Stomach (tissue), 9 donors: ENCODE results near the gene SHQ1. TPM values are rescaled to one million over a fixed set of nuclear protein-coding genes. Genes with fewer than 3 reads are reported as not detected.
A peak's percentile ranks its signal among the peaks of the same experiment; 100 is the strongest.
"Not testable (repeated sequence)": the region's sequence is repeated elsewhere in the genome, so short reads cannot be mapped to it uniquely, and the experiment has no call there.

Source experiments
- DNase-seq, 2 donors: peaks; one replicate each; pipeline versions ENCODE4 v3.0.0 to v3.0.0-alpha.2; 2013 to 2019
- H3K27ac ChIP-seq, 5 donors: fragments of 200-600 bp in 4 of 5; sonication (generic) in 4 of 5; one replicate each; pipeline ENCODE4 v1.5.1; 2013 to 2019; ENCODE audit warnings: mild to moderate bottlenecking in 1 of 5, moderate library complexity in 1 of 5
- H3K27me3 ChIP-seq, 3 donors: fragments of 200-600 bp; sonication (generic); one replicate each; pipeline ENCODE4 v1.5.1; 2017 to 2019; ENCODE audit warnings: mixed run types in 1 of 3
- H3K36me3 ChIP-seq, 4 donors: fragments of 200-600 bp; sonication (generic); 1 replicate in 3 of 4; 2 replicates in 1 of 4; pipeline ENCODE4 v1.5.1; 2016 to 2019
- H3K4me1 ChIP-seq, 4 donors: fragments of 200-600 bp; sonication (generic); one replicate each; pipeline ENCODE4 v1.5.1; 2016 to 2019
- H3K4me3 ChIP-seq, 4 donors: fragments of 200-600 bp; sonication (generic) in 3 of 4; one replicate each; pipeline ENCODE4 v1.5.1; 2016 to 2019; ENCODE audit warnings: mild to moderate bottlenecking in 1 of 4
- H3K9me3 ChIP-seq, 4 donors: fragments of 200-600 bp; sonication (generic); one replicate each; pipeline ENCODE4 v1.5.1; 2016 to 2019
- EP300 ChIP-seq: sonication (generic); formaldehyde crosslinking; IDR thresholded peaks from one replicate; pipeline ENCODE4 v1.6.1; 2017; ENCODE audit warnings: antibody characterized with exemption
- POLR2A ChIP-seq, 4 donors: fragments of 450-650 bp; IDR thresholded peaks; one replicate each; pipeline ENCODE4 v1.6.1; 2016; ENCODE audit warnings: antibody characterized with exemption in 4 of 4, control low read depth in 2 of 4, mild to moderate bottlenecking in 1 of 4, moderate library complexity in 1 of 4
- POLR2AphosphoS5 ChIP-seq, 3 donors: sonication (generic); formaldehyde crosslinking; IDR thresholded peaks; one replicate each; pipeline ENCODE4 v1.6.1; 2016; ENCODE audit warnings: antibody characterized with exemption in 3 of 3
- WGBS, 5 donors: extraction: QIAGEN DNeasy Blood & Tissue Kit in 3 of 5; methylation state at CpG; one replicate each; pipeline versions ENCODE4 v1.1.5 to v1.1.7; 2013 to 2018; 5-methylcytosine and 5-hydroxymethylcytosine counted together
- intact Hi-C: fragments of 100-400 bp; cut with DNase I; formaldehyde crosslinking; loops from one replicate; pipeline ENCODE4 v1.15.1; 2023; ENCODE audit warnings: low total_unique reads
- polyA plus RNA-seq, 3 donors: library from polyadenylated mRNA; stranded (reverse); fragments of 200-250 nt; gene quantifications; one replicate each; pipeline ENCODE4 v1.2.3, GENCODE V29; 2013
- total RNA-seq, 5 donors: library from RNA; depleted of rRNA; stranded (reverse); fragments of >200 nt; gene quantifications; one replicate each; pipeline versions ENCODE4 v1.1.0 to v1.2.3, GENCODE V29; 2014 to 2016
- TF ChIP-seq, protein P1 (sequence below), 7 experiments: fragments of 450-650 bp in 4 of 7; fragments of 200-600 bp in 3 of 7; sonication (generic) in 3 of 7; IDR thresholded peaks; one replicate each; pipeline ENCODE4 v1.5.1; 2016 to 2019; ENCODE audit warnings: antibody characterized with exemption in 7 of 7, control low read depth in 2 of 7, mild to moderate bottlenecking in 1 of 7
- donor health status: healthy with polysubstance abuse.
- donor health status: Bipolar disorder and iron deficiency.
- donor health status: healthy.

Gene SHQ1
- total and polyA plus RNA-seq, 8 donors, result 7.5 to 77.9 (median 12.0) TPM

DNA sequence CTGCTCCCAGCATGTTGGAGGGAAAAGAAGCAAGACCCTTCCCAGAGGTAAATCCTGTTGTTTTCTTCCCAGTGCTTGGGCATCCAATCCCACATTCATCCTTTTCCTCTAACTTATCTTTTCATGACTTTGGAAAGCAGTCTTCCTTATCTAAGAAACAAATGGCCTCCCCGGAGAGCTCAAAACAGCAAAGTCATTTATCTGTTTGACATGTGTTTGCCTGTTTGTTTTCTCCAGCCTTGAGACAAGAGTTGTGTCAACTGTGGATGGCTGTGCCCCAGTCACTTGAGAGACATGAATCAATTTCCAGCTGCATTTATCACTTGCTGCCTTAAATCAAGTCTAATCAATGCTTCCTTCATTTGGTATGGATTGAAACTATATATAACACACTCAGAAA is 103.9 kb downstream of the SHQ1 start:
- no peak for DNase-seq
- Histone ChIP-seq H3K36me3 (no peaks in the 10 kb centered on the region), H3K4me3 (no peak overlapping the region), H3K27me3 (no peaks in the 10 kb centered on the region), H3K4me1 (peaks cover 0 to 13% (median 2%) of the 10 kb centered on the region in 4 donors), H3K27ac (no peak overlapping the region), H3K9me3 (no peaks in the 10 kb centered on the region)
- intact Hi-C loops, result no loop called here
- WGBS, 5 donors, result 14 to 37% (median 30%) methylated on average over 1 of the region's 1 CpG
- no peak for TF ChIP-seq EP300
- TF ChIP-seq POLR2AphosphoS5 (IDR thresholded peaks at IDR 0.05), result no peak
- TF ChIP-seq POLR2A (IDR thresholded peaks at IDR 0.05), result no peak
- TF ChIP-seq, protein P1, sequence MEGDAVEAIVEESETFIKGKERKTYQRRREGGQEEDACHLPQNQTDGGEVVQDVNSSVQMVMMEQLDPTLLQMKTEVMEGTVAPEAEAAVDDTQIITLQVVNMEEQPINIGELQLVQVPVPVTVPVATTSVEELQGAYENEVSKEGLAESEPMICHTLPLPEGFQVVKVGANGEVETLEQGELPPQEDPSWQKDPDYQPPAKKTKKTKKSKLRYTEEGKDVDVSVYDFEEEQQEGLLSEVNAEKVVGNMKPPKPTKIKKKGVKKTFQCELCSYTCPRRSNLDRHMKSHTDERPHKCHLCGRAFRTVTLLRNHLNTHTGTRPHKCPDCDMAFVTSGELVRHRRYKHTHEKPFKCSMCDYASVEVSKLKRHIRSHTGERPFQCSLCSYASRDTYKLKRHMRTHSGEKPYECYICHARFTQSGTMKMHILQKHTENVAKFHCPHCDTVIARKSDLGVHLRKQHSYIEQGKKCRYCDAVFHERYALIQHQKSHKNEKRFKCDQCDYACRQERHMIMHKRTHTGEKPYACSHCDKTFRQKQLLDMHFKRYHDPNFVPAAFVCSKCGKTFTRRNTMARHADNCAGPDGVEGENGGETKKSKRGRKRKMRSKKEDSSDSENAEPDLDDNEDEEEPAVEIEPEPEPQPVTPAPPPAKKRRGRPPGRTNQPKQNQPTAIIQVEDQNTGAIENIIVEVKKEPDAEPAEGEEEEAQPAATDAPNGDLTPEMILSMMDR (IDR thresholded peaks at IDR 0.05), result no peak

DNA sequence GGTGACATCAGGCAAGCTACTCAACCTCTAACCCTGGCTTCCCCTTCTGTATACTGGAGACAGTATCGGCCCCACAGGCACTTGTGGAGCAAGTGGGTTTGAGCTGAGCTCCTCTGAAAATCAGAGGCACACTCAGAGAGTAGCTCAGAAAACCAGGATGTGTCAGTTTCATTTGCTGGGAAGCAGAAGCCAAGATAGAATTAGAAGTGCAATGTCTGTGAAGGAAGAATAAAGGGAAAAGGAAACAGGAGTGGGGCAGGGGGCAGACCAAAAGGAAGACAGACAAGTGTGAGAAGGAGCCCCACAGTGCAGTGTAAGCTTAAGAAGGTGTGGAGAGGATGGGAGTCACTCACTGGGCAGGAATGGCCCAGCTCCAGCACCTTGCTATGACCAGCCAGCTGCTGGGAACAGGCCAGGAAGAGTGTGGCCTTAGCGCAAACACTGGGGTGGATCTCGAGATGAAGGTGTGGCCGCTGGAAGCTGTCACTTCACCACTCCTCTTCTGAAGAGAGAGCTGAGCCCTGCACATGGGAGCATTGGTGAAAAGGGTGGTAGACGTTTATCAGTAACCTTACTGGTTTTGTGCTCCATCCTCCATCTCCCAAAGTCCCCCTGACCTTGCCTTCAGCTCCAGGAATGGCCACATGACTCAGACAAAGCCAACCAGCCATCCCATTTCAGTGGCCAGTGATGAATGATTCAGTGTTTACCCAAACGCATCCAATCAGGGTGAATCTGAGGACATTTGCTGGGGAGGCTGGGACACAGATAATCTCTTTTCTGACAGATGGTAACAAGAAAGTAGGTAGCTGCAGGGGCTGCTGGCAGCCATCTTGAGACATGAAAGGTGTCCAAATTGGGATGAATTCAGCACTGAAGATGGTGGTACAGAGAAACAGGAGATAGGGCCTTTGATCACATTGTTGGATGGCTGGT is 108.4 kb downstream of the SHQ1 start:
- peaks cover 0 to 3% (median 1%) of the 10 kb centered on the region in 4 donors for H3K9me3 ChIP-seq
- DNase-seq, result no peak

DNA sequence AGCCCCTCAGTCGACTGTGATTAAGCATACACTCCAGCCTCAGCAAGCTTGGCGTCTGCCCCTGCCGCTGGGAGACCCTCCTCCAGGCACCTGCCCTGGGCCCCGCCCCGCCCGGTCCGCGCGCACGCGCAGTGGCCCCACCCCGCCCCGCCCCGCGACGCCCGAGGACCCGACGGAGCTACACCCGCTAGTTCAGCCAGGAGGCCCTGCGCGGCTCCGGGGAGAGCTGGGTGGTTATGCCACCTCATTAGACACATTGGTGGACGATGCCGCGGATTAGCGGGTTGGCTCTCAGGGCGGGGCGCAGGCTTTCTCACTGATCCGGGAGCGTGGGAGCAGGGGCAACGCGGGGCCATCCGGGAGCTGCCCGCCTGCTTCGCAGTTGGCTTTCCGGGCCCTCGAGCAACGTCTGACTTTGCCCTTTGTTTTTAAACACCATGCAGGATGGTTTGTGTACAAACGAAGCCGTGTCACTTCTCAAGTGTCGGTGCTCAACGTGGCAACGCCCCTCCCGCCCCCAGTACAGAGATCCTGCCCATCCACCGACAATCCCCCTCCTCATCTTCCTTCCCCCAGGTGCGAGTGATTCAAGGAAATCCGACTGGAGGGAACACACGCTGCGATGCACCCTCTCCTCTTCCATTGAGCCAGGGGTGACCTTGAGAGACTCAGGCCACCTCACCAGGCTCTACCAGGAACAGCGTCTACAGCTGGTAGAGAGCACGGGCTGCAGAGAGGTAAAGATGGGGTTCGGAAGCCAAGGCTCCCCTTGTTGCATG is 109.3 kb downstream of the SHQ1 start:
- Histone ChIP-seq H3K36me3 (no peaks in the 10 kb centered on the region), H3K9me3 (peaks cover 0 to 10% (median 3%) of the 10 kb centered on the region in 4 donors), H3K4me3 (peak overlapping the region; percentile 31 to 61 (median 48)), H3K4me1 (peaks cover 12 to 15% (median 14%) of the 10 kb centered on the region in 4 donors), H3K27me3 (peaks cover 0 to 9% (median 9%) of the 10 kb centered on the region in 3 donors), H3K27ac (peak overlapping the region in 1 of 5 donors; percentile 10)
- intact Hi-C loops, result no loop called here
- WGBS, 5 donors, result 10 to 18% (median 13%) methylated on average over 40 to 53 of the region's 53 CpGs
- no peak for TF ChIP-seq POLR2AphosphoS5 (IDR thresholded peaks at IDR 0.05)
- TF ChIP-seq, protein P1 (IDR thresholded peaks at IDR 0.05), result no peak
- no peak for TF ChIP-seq POLR2A (IDR thresholded peaks at IDR 0.05)
- TF ChIP-seq EP300, result no peak
- peak; percentile 50 to 85 for DNase-seq

More for the DNA sequence above, 108.4 kb downstream of the SHQ1 start:
- no peak overlapping the region for H3K27ac ChIP-seq
- intact Hi-C loops, result no loop called here
- H3K36me3 ChIP-seq, result no peaks in the 10 kb centered on the region
- peaks cover 12 to 15% (median 14%) of the 10 kb centered on the region in 4 donors for H3K4me1 ChIP-seq
- WGBS, 5 donors, result 75 to 86% (median 78%) methylated on average over 6 of the region's 6 CpGs
- peaks cover 0 to 9% (median 9%) of the 10 kb centered on the region in 3 donors for H3K27me3 ChIP-seq
- H3K4me3 ChIP-seq, result peak overlapping the region in 1 of 4 donors; percentile 61
- TF ChIP-seq EP300 (no peak), POLR2AphosphoS5 (IDR thresholded peaks at IDR 0.05) (no peak), POLR2A (IDR thresholded peaks at IDR 0.05) (no peak)
- TF ChIP-seq, protein P1 (IDR thresholded peaks at IDR 0.05), result no peak

DNA sequence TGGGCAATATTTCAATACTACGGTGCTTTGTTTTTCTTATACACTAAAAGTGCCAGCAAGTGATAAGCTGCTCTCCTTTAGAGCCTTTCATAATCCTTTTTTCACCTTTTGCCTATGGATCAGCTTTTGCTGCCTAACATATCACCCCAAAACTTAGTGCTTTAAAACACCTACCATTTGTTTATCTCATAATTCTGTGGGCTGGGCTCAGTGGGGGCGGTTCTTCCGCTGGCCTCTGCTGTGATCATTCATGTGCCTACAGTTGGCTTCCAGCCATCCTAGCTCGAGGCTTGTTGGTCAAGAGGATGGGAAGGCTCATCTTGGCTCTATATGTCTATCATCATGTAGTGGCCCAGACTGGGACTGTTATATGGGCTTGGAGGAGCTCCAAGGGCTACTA is 113.2 kb downstream of the SHQ1 start:
- H3K27ac ChIP-seq, H3K36me3 ChIP-seq, intact Hi-C loops, H3K4me3 ChIP-seq, H3K27me3 ChIP-seq, DNase-seq: not testable (repeated sequence)
- peaks cover 12 to 15% (median 14%) of the 10 kb centered on the region in 4 donors for H3K4me1 ChIP-seq
- 92 to 98% (median 95%) methylated on average over 3 to 4 of the region's 4 CpGs for WGBS, 5 donors
- peaks cover 4 to 21% (median 14%) of the 10 kb centered on the region in 4 donors for H3K9me3 ChIP-seq
